Stimulated activated CD8-positive, alpha-beta memory T cell treated with anti-CD3 and anti-CD28 coated beads, Interleukin-7, amount 100 ng/mL, for 1 hour (primary cell): Measurements from ENCODE around the gene STEAP1.
"Not testable (repeated sequence)": the region's sequence is repeated elsewhere in the genome, so short reads cannot be mapped to it uniquely, and the experiment has no call there.

Experiments used
- DNase-seq, 2 donors: peaks; one replicate each; pipeline ENCODE4 v3.0.0-alpha.2; 2020; ENCODE audit warnings: low read depth in 2 of 2

Gene STEAP1

GRCh38 chr7:90173127-90173844 is 19.0 kb downstream of the STEAP1 start:
- no peak for DNase-seq

- DNase-seq, result no peak
These were observed 21.4 kb downstream of the STEAP1 start for GRCh38 chr7:90175667-90176066.

GRCh38 chr7:90176195-90176594 is 21.9 kb downstream of the STEAP1 start:
- no peak for DNase-seq

- no peak for DNase-seq
These were observed 23.9 kb downstream of the STEAP1 start for GRCh38 chr7:90178166-90178565.

GRCh38 chr7:90178679-90179278 is 24.5 kb downstream of the STEAP1 start:
- no peak for DNase-seq

GRCh38 chr7:90180011-90180585 is 25.8 kb downstream of the STEAP1 start:
- no peak for DNase-seq

- no peak for DNase-seq
These were observed 26.4 kb downstream of the STEAP1 start for GRCh38 chr7:90180649-90181048.

GRCh38 chr7:90181485-90181884 is 27.2 kb downstream of the STEAP1 start:
- no peak for DNase-seq

GRCh38 chr7:90186290-90186689 is 32.0 kb downstream of the STEAP1 start:
- not testable (repeated sequence) for DNase-seq

- no peak for DNase-seq
These were observed 33.3 kb downstream of the STEAP1 start for GRCh38 chr7:90187507-90188050.

- DNase-seq, result no peak
These were observed 34.0 kb downstream of the STEAP1 start for GRCh38 chr7:90188281-90188680.

GRCh38 chr7:90190995-90191394 is 36.7 kb downstream of the STEAP1 start:
- DNase-seq, result no peak

- no peak for DNase-seq
These were observed 37.4 kb downstream of the STEAP1 start for GRCh38 chr7:90191648-90192047.

GRCh38 chr7:90192876-90193750 is 38.8 kb downstream of the STEAP1 start:
- no peak for DNase-seq

GRCh38 chr7:90194911-90195809 is 40.9 kb downstream of the STEAP1 start:
- DNase-seq, result no peak

GRCh38 chr7:90201500-90202195 is 47.4 kb downstream of the STEAP1 start:
- no peak for DNase-seq

- no peak for DNase-seq
These were observed 53.7 kb downstream of the STEAP1 start for GRCh38 chr7:90207956-90208355.

GRCh38 chr7:90209776-90210175 is 55.5 kb downstream of the STEAP1 start:
- no peak for DNase-seq

- no peak for DNase-seq
These were observed 56.2 kb downstream of the STEAP1 start for GRCh38 chr7:90210475-90210874.

- no peak for DNase-seq
These were observed 56.7 kb downstream of the STEAP1 start for GRCh38 chr7:90210981-90211380.
